ENCODE results near the gene NKAIN2.

NKAIN2 gene

DNA sequence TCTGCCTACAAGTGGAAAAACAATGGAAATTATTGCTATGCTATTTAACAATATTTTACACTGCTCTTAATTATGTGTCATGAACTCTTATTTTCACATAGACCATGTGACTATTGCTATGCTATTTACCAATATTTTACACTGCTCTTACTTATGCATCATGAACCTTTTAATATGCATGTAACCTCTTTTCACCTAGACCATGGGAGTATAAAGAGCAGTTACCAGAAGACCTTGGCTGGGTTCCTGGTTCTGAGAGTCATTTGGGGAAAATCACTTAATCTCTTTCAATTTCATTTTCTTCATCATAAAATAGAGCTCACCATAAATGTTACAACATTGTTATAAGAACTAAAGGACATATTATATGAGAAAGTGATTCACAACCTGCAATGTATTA, 934.8 kb downstream of the NKAIN2 start:
- TF ChIP-seq, protein P1, sequence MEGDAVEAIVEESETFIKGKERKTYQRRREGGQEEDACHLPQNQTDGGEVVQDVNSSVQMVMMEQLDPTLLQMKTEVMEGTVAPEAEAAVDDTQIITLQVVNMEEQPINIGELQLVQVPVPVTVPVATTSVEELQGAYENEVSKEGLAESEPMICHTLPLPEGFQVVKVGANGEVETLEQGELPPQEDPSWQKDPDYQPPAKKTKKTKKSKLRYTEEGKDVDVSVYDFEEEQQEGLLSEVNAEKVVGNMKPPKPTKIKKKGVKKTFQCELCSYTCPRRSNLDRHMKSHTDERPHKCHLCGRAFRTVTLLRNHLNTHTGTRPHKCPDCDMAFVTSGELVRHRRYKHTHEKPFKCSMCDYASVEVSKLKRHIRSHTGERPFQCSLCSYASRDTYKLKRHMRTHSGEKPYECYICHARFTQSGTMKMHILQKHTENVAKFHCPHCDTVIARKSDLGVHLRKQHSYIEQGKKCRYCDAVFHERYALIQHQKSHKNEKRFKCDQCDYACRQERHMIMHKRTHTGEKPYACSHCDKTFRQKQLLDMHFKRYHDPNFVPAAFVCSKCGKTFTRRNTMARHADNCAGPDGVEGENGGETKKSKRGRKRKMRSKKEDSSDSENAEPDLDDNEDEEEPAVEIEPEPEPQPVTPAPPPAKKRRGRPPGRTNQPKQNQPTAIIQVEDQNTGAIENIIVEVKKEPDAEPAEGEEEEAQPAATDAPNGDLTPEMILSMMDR (IDR thresholded peaks at IDR 0.05; ENCODE audit: low read depth, low read length): no peak
- no peak overlapping the region for H3K4me3 ChIP-seq (ENCODE audit: low read depth, low read length)

DNA sequence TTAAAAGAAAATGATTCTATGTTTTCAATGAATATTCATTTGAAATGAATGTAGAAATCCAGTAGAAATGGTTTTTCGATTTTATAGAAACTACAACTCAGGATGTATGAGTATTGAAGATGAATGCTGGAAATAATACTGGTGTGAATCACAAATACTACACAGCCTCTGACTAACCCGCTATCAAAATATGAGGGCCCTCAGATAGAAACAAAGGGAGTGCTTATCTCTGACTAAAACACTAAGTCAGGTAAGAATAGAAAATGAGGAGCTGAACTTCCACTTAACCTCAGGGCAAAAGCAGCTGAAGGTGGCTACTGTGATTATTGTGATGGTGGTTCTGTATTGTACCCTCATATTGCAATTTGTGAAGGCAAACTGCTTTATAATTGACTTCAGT, 937.7 kb downstream of the NKAIN2 start:
- H3K4me3 ChIP-seq (ENCODE audit: low read depth, low read length): no peak overlapping the region
- TF ChIP-seq, protein P1 (IDR thresholded peaks at IDR 0.05; ENCODE audit: low read depth, low read length): no peak

DNA sequence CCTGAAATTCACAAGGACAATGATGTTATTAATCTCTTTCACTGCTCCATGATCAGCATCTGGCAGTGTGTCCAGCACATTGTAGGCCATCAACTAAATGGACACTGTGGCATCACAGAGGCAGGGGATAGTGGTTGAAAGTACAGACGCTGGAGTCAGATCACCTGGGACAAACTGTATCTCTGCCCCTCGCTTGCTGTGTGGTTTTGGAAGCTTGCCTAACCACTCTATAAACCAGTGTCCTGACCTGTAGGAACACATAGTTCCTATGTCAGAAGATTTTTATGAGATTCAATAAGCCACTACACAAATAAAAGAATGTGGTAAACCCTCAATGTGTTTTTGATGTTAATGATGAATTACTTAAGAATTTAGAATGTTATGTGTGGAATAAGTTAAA, 939.3 kb downstream of the NKAIN2 start:
- TF ChIP-seq, protein P1 (IDR thresholded peaks at IDR 0.05; ENCODE audit: low read depth, low read length): no peak
- no peak overlapping the region for H3K4me3 ChIP-seq (ENCODE audit: low read depth, low read length)

DNA sequence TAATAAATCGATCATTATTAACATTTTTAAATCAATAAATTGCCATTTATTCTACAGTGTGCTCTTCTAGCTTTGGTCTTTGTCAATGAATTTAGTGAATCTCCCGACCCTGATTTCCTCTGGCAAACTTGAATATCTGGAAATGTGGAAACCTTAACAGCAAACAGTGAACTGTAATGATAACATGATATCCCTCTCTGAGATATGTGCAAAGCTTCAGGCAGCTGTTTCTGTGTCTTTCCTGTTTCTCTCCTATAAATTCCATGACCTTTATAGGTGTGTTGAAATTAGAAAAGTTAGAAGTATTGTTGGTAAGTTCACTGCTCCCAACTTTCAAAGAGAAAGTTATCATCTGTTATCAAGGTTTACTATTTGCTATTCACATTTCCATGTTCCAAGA, 939.8 kb downstream of the NKAIN2 start:
- H3K4me3 ChIP-seq (ENCODE audit: low read depth, low read length): no peak overlapping the region
- TF ChIP-seq, protein P1 (IDR thresholded peaks at IDR 0.05; ENCODE audit: low read depth, low read length): no peak

DNA sequence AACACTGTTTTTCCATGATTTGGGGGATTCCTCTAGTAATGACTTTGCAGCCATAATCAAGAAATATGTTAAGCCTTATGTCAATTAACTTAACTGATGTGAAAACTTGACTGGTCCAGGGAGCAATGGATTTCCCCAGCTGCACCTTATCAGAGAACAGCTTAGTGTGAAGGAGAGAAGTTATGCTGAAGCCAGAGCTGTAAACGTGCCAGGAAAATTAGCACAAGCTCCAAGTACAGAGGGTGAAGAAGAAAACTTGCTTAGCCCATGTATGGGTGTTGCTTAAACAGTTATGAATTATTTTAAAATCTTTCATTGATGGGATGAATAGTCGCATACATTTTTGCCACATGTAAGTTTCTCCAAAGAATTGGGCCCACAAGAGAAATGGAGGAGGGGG, 943.7 kb downstream of the NKAIN2 start:
- TF ChIP-seq, protein P1 (IDR thresholded peaks at IDR 0.05; ENCODE audit: low read depth, low read length): no peak

DNA sequence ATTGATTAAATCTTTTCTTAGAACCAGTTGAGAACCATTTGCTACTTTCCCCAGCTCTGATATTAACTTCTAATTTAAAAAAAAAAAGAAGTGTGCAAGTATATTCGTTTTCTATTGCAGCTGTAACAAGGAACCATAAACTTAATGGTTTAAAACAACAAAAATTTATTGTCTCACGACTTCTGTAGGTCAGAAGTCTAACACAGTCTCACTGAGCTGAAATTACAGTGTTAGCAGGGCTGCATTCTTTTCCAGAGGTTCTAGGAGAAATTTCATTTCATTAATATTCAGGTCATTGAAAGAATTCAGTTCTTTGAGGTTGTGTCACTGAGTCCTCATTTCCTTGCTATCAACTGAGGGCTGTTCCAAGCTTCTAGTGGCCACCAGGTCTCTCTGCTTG, 945.1 kb downstream of the NKAIN2 start:
- no peak overlapping the region for H3K4me3 ChIP-seq (ENCODE audit: low read depth, low read length)
- TF ChIP-seq, protein P1 (IDR thresholded peaks at IDR 0.05; ENCODE audit: low read depth, low read length): no peak

More for the DNA sequence above, 943.7 kb downstream of the NKAIN2 start:
- no peak overlapping the region for H3K4me3 ChIP-seq (ENCODE audit: low read depth, low read length)

DNA sequence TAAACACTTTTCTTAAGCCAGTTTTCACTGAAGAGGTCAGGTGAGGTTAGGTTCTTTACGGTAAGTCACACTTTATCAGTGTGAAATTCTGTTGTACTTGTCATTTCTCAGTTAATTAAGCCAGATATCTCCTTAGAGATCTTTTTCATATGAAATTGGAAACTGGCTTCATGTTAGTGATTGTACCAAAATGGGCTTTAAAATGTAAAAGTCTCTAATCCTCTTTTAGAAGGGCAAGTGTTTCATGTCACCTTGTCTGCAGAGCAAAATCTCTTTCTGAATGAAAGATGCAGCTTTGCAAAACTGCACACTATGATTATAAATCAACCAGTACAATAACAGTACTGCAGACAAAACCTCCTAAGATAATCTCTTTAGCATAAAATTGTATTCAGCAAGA, 949.3 kb downstream of the NKAIN2 start:
- TF ChIP-seq, protein P1 (IDR thresholded peaks at IDR 0.05; ENCODE audit: low read depth, low read length): no peak
- H3K4me3 ChIP-seq (ENCODE audit: low read depth, low read length): no peak overlapping the region
